Gastrocnemius medialis (tissue), 4 donors: ENCODE results near the gene CARD6.

Source experiments
- POLR2A ChIP-seq, 2 donors: fragments of 450-650 bp; IDR thresholded peaks; one replicate each; pipeline ENCODE4 v1.6.1; 2017; ENCODE audit warnings: antibody characterized with exemption in 2 of 2, mild to moderate bottlenecking in 2 of 2, moderate library complexity in 2 of 2
- TF ChIP-seq, protein P1 (sequence below), 5 experiments: fragments of 450-650 bp in 3 of 5; fragments of 200-600 bp in 2 of 5; sonication (generic) in 2 of 5; IDR thresholded peaks in 4 of 5; conservative IDR thresholded peaks in 1 of 5; 1 replicate in 4 of 5; 2 replicates in 1 of 5; pipeline ENCODE4 v1.5.1; 2016 to 2019; ENCODE audit warnings: antibody characterized with exemption in 5 of 5, mild to moderate bottlenecking in 3 of 5, moderate library complexity in 3 of 5

DNA sequence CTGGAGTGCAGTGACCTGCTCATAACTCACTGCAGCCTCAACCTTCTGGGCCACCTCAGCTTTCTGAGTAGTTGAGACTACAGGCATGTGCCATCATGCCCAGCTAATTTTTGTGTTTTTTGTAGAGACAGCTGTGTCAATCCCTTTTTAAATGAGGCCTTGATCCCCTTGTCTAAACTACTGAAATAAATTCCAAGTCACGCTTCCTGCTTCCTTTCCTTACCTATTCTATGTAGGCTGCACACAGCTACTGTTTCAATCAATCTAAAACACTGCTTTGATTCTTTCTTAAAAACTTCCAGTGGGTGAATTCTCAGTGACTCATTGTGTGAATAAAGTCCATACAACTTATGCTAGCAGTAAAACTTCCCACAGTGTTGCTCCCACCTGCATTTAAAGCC lies 65.2 kb downstream of the CARD6 start:
- no peak for TF ChIP-seq POLR2A (IDR thresholded peaks at IDR 0.05)
- TF ChIP-seq, protein P1, sequence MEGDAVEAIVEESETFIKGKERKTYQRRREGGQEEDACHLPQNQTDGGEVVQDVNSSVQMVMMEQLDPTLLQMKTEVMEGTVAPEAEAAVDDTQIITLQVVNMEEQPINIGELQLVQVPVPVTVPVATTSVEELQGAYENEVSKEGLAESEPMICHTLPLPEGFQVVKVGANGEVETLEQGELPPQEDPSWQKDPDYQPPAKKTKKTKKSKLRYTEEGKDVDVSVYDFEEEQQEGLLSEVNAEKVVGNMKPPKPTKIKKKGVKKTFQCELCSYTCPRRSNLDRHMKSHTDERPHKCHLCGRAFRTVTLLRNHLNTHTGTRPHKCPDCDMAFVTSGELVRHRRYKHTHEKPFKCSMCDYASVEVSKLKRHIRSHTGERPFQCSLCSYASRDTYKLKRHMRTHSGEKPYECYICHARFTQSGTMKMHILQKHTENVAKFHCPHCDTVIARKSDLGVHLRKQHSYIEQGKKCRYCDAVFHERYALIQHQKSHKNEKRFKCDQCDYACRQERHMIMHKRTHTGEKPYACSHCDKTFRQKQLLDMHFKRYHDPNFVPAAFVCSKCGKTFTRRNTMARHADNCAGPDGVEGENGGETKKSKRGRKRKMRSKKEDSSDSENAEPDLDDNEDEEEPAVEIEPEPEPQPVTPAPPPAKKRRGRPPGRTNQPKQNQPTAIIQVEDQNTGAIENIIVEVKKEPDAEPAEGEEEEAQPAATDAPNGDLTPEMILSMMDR (IDR thresholded peaks at IDR 0.05 in 4 of 5, conservative IDR thresholded peaks at IDR 0.05 in 1 of 5), result no peak
